Progenitor cell of endocrine pancreas (in vitro differentiated cells): Measurements from ENCODE around the gene SVBP. TPM values are rescaled to one million over a fixed set of nuclear protein-coding genes. Genes with fewer than 3 reads are reported as not detected.
A peak's percentile ranks its signal among the peaks of the same experiment; 100 is the strongest.

Source experiments
- DNase-seq: peaks from one replicate; pipeline ENCODE4 v3.0.0; 2021; ENCODE audit warnings: low spot score; ENCODE audit not compliant: unreplicated experiment
- H3K27ac Mint-ChIP-seq: 2 replicates; pipeline ENCODE4 v1.8.0; 2021; ENCODE audit warnings: mild to moderate bottlenecking, moderate library complexity, mixed read lengths
- H3K27me3 Mint-ChIP-seq: 2 replicates; pipeline ENCODE4 v1.8.0; 2021; ENCODE audit warnings: mixed read lengths
- H3K36me3 Mint-ChIP-seq: 2 replicates; pipeline ENCODE4 v1.8.0; 2022; ENCODE audit warnings: mixed read lengths; ENCODE audit not compliant: insufficient read depth
- H3K4me1 Mint-ChIP-seq: 2 replicates; pipeline ENCODE4 v1.8.0; 2021; ENCODE audit warnings: low read depth, mixed read lengths
- H3K4me3 Mint-ChIP-seq: 2 replicates; pipeline ENCODE4 v1.8.0; 2021; ENCODE audit warnings: low read depth, mild to moderate bottlenecking, moderate library complexity, mixed read lengths
- H3K9me3 Mint-ChIP-seq: 2 replicates; pipeline ENCODE4 v1.8.0; 2021; ENCODE audit warnings: low read depth, mixed read lengths
- total RNA-seq: library from RNA; stranded (reverse); gene quantifications from 2 replicates; pipeline ENCODE4 v1.2.1, GENCODE V29; 2021
- TF ChIP-seq, protein P1 (sequence below): fragments of 200-600 bp; sonication (generic); IDR thresholded peaks from one replicate; pipeline ENCODE4 v1.5.0; 2021; ENCODE audit warnings: antibody characterized with exemption, mild to moderate bottlenecking; ENCODE audit not compliant: unreplicated experiment

The SVBP gene
- total RNA-seq, 1 donor from 2014 or later = 65.8 TPM

- H3K36me3 Mint-ChIP-seq = peaks cover 37% of the 10 kb centered on the region
Observed at GRCh38 chr1:42848823-42849537, 31.8 kb upstream of the SVBP start.

DNA sequence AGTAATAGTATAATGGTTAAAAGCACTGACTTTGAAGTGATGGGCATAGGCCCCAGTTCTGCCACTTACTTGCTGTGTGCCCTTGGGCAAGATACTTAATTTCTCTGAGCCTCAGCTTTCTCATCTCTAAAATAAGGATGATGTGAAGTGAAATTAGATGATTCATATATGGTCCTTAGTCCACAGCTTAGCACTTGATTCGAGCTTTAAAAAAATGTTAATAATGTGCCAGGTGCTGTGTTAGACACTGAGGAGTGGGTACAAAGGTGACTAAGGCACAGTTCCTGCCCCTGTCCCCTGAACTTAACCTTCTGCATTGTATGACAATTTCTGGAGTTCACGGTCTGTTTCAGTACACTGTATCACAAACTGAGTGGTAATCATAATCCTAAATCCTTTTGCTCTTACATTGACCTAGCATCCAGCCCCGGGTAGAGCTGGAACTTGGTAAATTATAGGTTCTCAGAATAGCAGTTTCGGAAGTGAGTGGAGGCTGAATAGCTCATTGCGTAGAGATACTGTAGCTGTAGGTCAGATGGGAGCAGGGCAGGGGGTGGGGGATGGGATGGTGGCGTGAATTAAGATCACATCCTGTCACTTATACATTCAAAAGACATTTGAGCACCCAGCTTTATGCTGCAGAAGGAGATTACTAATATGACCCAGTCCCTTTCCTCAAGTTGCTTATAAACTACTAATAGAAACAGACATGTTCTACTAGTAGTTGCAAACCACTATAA, 30.7 kb upstream of the SVBP start:
- Mint-ChIP-seq H3K27me3 (no peaks in the 10 kb centered on the region), H3K36me3 (peaks cover 34% of the 10 kb centered on the region), H3K9me3 (peaks cover 13% of the 10 kb centered on the region), H3K4me3 (peak overlapping the region; percentile 94), H3K4me1 (peaks cover 13% of the 10 kb centered on the region), H3K27ac (peak overlapping the region; percentile 65)
- no peak for DNase-seq
- TF ChIP-seq, protein P1, sequence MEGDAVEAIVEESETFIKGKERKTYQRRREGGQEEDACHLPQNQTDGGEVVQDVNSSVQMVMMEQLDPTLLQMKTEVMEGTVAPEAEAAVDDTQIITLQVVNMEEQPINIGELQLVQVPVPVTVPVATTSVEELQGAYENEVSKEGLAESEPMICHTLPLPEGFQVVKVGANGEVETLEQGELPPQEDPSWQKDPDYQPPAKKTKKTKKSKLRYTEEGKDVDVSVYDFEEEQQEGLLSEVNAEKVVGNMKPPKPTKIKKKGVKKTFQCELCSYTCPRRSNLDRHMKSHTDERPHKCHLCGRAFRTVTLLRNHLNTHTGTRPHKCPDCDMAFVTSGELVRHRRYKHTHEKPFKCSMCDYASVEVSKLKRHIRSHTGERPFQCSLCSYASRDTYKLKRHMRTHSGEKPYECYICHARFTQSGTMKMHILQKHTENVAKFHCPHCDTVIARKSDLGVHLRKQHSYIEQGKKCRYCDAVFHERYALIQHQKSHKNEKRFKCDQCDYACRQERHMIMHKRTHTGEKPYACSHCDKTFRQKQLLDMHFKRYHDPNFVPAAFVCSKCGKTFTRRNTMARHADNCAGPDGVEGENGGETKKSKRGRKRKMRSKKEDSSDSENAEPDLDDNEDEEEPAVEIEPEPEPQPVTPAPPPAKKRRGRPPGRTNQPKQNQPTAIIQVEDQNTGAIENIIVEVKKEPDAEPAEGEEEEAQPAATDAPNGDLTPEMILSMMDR = no peak

More at GRCh38 chr1:42848823-42849537, 31.8 kb upstream of the SVBP start:
- DNase-seq = no peak
- Mint-ChIP-seq H3K4me3 (no peak overlapping the region), H3K9me3 (peaks cover 13% of the 10 kb centered on the region), H3K27me3 (no peaks in the 10 kb centered on the region), H3K4me1 (peaks cover 13% of the 10 kb centered on the region), H3K27ac (no peak overlapping the region)
- TF ChIP-seq, protein P1 = no peak

DNA sequence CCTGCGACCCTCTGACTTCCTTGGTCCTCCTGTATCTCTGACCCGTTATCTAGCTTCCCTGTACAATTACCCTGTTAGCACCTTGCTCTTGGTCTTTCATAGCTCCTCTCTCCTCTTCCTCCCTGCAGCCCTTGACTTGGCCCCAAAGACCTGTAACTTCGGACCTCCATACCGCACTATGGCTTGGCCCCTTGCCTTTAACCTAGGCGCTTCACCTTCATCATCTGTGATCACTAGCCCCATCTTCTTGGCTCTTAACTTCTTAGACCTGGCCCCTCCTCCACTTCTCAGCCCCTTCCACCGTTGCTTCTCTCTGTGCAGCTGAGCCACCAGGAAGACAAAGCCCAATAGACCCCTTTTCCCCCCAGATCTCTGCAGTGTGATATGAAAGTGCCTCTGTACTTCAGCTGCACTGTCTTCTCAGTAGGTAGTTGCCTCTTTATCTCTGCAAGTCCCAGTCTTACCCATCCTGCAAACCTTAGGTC, 30.0 kb upstream of the SVBP start:
- TF ChIP-seq, protein P1 = no peak
- Mint-ChIP-seq H3K4me3 (peak overlapping the region; percentile 94), H3K27ac (peak overlapping the region; percentile 95), H3K36me3 (peaks cover 29% of the 10 kb centered on the region), H3K9me3 (peaks cover 13% of the 10 kb centered on the region), H3K27me3 (no peaks in the 10 kb centered on the region), H3K4me1 (peaks cover 13% of the 10 kb centered on the region)
- no peak for DNase-seq

GRCh38 chr1:42846257-42847110, 29.3 kb upstream of the SVBP start, which contains the start of gene ZNF691:
TSS of gene ZNF691 (plus strand) at chr1:42846613. CDS start at chr1:42849659, 3,046 bp downstream.
- TF ChIP-seq, protein P1 = peak; percentile 49
- peaks cover 25% of the 10 kb centered on the region for H3K36me3 Mint-ChIP-seq
- DNase-seq = peak; percentile 79

More at GRCh38 chr1:42846257-42847110, 29.3 kb upstream of the SVBP start, which contains the start of gene ZNF691:
- peaks cover 13% of the 10 kb centered on the region for H3K9me3 Mint-ChIP-seq
- no peaks in the 10 kb centered on the region for H3K27me3 Mint-ChIP-seq
- H3K27ac Mint-ChIP-seq = peak within 1 kb of the TSS; percentile 95
- peak within 1 kb of the TSS; percentile 94 for H3K4me3 Mint-ChIP-seq
- peaks cover 13% of the 10 kb centered on the region for H3K4me1 Mint-ChIP-seq
